AG09319 (cell line): ENCODE measurements around the gene RBMS3.
A peak's percentile ranks its signal among the peaks of the same experiment; 100 is the strongest.

ENCODE experiments used
- DNase-seq: peaks from one replicate; pipeline ENCODE4 v3.0.0-alpha.2; 2010; ENCODE audit warnings: low read depth; ENCODE audit errors: extremely low read depth
- CTCF ChIP-seq: IDR thresholded peaks from 2 replicates; pipeline ENCODE4 v1.5.1; 2011; ENCODE audit warnings: low read depth, mild to moderate bottlenecking, inconsistent platforms, low read length, moderate library complexity

The RBMS3 gene

GRCh38 chr3:29280404-29281093, at the start of gene RBMS3:
RBMS3 (plus strand) TSS chr3:29281071.
- DNase-seq: peak; percentile 94
- peak; percentile 61 for TF ChIP-seq CTCF

- peak; percentile 14 for DNase-seq
Measured at GRCh38 chr3:29233126-29233525, 47.7 kb upstream of the RBMS3 start.

DNA sequence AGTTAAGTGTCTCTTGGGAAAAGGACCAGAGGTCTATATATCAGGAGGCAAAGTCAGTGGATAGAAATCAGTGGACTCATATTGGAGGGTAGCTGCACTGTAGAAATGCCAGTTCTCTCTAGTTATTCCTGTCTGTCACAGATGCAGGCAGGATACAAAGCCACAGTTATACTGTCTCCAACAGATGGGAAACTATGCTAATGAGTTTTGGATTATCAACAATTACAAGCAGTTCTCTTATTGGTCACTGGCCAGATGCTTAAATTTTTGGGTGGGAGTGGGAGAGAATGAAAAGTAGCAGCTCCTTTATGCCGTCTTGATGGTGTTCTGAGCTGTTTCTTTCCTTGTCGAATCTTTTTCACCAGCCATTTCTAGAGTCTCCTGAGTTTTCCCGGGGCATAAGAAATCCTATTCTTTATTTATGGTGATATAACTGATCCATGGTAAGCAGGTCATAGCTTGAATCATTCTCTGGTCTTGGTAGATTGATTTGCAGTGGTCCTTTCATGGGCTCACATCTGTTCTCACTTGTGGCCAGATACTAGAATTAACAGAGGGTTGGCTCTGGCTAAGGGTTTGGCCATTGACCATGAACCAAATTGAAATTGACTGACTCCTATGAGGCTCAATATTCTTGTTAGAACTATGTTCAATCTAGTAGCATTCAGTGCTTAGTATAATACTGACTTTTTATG, 44.6 kb upstream of the RBMS3 start:
- TF ChIP-seq CTCF: no peak
- DNase-seq: peak; percentile 50

- DNase-seq: no peak
- no peak for TF ChIP-seq CTCF
Measured at GRCh38 chr3:29239376-29239775, 41.5 kb upstream of the RBMS3 start.

GRCh38 chr3:29240248-29240647, 40.6 kb upstream of the RBMS3 start:
- no peak for TF ChIP-seq CTCF
- no peak for DNase-seq

- no peak for TF ChIP-seq CTCF
- no peak for DNase-seq
Measured at GRCh38 chr3:29240887-29241286, 40.0 kb upstream of the RBMS3 start.

- no peak for TF ChIP-seq CTCF
Measured at GRCh38 chr3:29241855-29242254, 39.0 kb upstream of the RBMS3 start.

GRCh38 chr3:29242296-29242695, 38.6 kb upstream of the RBMS3 start:
- no peak for TF ChIP-seq CTCF
- DNase-seq: no peak

More at GRCh38 chr3:29241855-29242254, 39.0 kb upstream of the RBMS3 start:
- no peak for DNase-seq
